Upper lobe of left lung (tissue), 4 donors: ENCODE data around the gene FAM174C.

Source experiments
- CTCF ChIP-seq, 6 experiments: fragments of 450-650 bp in 4 of 6; fragments of 200-600 bp in 2 of 6; sonication (generic) in 2 of 6; IDR thresholded peaks; one replicate each; pipeline ENCODE4 v1.5.1; 2016 to 2019; ENCODE audit warnings: antibody characterized with exemption in 6 of 6
- EP300 ChIP-seq, 4 donors: sonication (generic); formaldehyde crosslinking; IDR thresholded peaks; one replicate each; pipeline ENCODE4 v1.5.1; 2017; ENCODE audit warnings: antibody characterized with exemption in 4 of 4, control low read depth in 2 of 4
- POLR2A ChIP-seq, 4 donors: fragments of 450-650 bp; IDR thresholded peaks; one replicate each; pipeline ENCODE4 v1.5.1; 2016 to 2017; ENCODE audit warnings: antibody characterized with exemption in 4 of 4, mild to moderate bottlenecking in 2 of 4
- POLR2AphosphoS5 ChIP-seq, 2 donors: sonication (generic); formaldehyde crosslinking; IDR thresholded peaks; one replicate each; pipeline ENCODE4 v1.5.1; 2017; ENCODE audit warnings: antibody characterized with exemption in 2 of 2

GRCh38 chr19:1250437-1251260 is 24.7 kb upstream of the FAM174C start:
- TF ChIP-seq POLR2A (IDR thresholded peaks at IDR 0.05) (peak in 1 of 4 donors; percentile 11), CTCF (IDR thresholded peaks at IDR 0.05) (no peak), POLR2AphosphoS5 (IDR thresholded peaks at IDR 0.05) (no peak), EP300 (IDR thresholded peaks at IDR 0.05) (no peak)
